OCI-LY1 (cell line): ENCODE measurements around the gene SGCD.
"Not testable (repeated sequence)": the region's sequence is repeated elsewhere in the genome, so short reads cannot be mapped to it uniquely, and the experiment has no call there.

Source experiments
- H2AFZ ChIP-seq: fragments of 200-600 bp; sonication (generic), shearing (Covaris generic); 2 replicates; pipeline ENCODE4 v1.6.0; 2014; ENCODE audit warnings: antibody characterized with exemption, mild to moderate bottlenecking, low read length
- H3F3A ChIP-seq: fragments of 200-600 bp; sonication (generic), shearing (Covaris generic); 2 replicates; pipeline ENCODE4 v1.6.0; 2014; ENCODE audit warnings: mild to moderate bottlenecking, antibody characterized with exemption, low read length, moderate library complexity; ENCODE audit not compliant: insufficient read depth
- H3K27ac ChIP-seq: fragments of 200-600 bp; sonication (generic); 2 replicates; pipeline ENCODE4 v1.5.1; 2014; ENCODE audit warnings: low read length, mixed run types, mild to moderate bottlenecking, low read depth; ENCODE audit not compliant: poor library complexity, severe bottlenecking
- H3K27me3 ChIP-seq: fragments of 200-600 bp; sonication (generic); 2 replicates; pipeline ENCODE4 v1.6.0; 2014; ENCODE audit warnings: antibody characterized with exemption, mild to moderate bottlenecking, low read length, moderate library complexity; ENCODE audit not compliant: insufficient read depth
- H3K36me3 ChIP-seq: fragments of 200-600 bp; sonication (generic); 2 replicates; pipeline ENCODE4 v1.6.1; 2014; ENCODE audit warnings: mild to moderate bottlenecking, antibody characterized with exemption, low read length, moderate library complexity, mixed read lengths; ENCODE audit not compliant: insufficient read depth
- H3K4me1 ChIP-seq: fragments of 200-600 bp; sonication (generic); 2 replicates; pipeline ENCODE4 v1.5.1; 2014; ENCODE audit warnings: mild to moderate bottlenecking, low read length, moderate library complexity; ENCODE audit not compliant: insufficient read depth, severe bottlenecking
- H3K4me2 ChIP-seq: fragments of 200-600 bp; sonication (generic), shearing (Covaris generic); 2 replicates; pipeline ENCODE4 v1.6.1; 2014; ENCODE audit warnings: low read length
- H3K4me3 ChIP-seq: fragments of 200-600 bp; sonication (generic); 2 replicates; pipeline ENCODE4 v1.5.1; 2014; ENCODE audit warnings: low read length, low read depth, mild to moderate bottlenecking, mixed read lengths; ENCODE audit not compliant: poor library complexity, severe bottlenecking
- H3K79me2 ChIP-seq: fragments of 200-600 bp; shearing (Covaris generic); 2 replicates; pipeline ENCODE4 v1.6.1; 2016; ENCODE audit warnings: mixed run types, low read length, mixed read lengths; ENCODE audit not compliant: insufficient read depth
- H3K9ac ChIP-seq: fragments of 200-600 bp; sonication (generic), shearing (Covaris generic); 2 replicates; pipeline ENCODE4 v1.6.1; 2014; ENCODE audit warnings: mild to moderate bottlenecking, low read length, mixed read lengths
- H3K9me2 ChIP-seq: fragments of 200-600 bp; sonication (generic), shearing (Covaris generic); 2 replicates; pipeline ENCODE4 v1.6.1; 2014; ENCODE audit warnings: low read depth, mild to moderate bottlenecking, low read length, mixed read lengths
- H3K9me3 ChIP-seq: fragments of 200-600 bp; shearing (Covaris generic); 2 replicates; pipeline ENCODE4 v1.6.1; 2014; ENCODE audit warnings: low read length, mixed read lengths
- H4K20me1 ChIP-seq: fragments of 200-600 bp; sonication (generic), shearing (Covaris generic); 2 replicates; pipeline ENCODE4 v1.6.0; 2016; ENCODE audit warnings: mild to moderate bottlenecking, low read length; ENCODE audit not compliant: insufficient read depth
- EZH2 ChIP-seq: fragments of 200-600 bp; sonication (generic), shearing (Covaris generic); IDR thresholded peaks from 2 replicates; pipeline ENCODE4 v1.8.0; 2017; ENCODE audit warnings: borderline replicate concordance, mixed run types, mild to moderate bottlenecking, antibody characterized with exemption, low read length, moderate library complexity, mixed read lengths
- TF ChIP-seq, protein P1 (sequence below): fragments of 200-600 bp; sonication (generic), shearing (Covaris generic); IDR thresholded peaks from 2 replicates; pipeline ENCODE4 v1.5.1; 2017; ENCODE audit warnings: mild to moderate bottlenecking, antibody characterized with exemption, low read length, moderate library complexity, mixed read lengths

SGCD gene

DNA sequence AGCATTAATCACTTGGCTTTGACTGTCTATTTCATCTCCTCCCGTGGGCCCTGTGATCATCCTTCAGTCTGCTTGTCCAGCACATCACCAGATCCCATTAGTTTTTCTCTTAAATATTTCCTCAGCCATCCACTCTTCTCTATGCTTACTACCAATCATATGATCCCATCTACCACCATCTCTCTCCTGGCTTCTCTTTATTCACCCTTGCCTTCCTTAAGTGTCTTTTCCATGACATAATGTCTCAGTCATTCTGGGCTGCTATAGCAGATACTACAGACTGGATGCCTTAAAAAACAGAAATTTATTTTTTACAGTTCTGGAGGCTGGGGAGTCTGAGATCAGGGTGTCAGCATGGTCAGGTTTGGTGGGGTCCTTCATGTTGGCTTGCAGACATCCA lies 314.7 kb downstream of the SGCD start:
- TF ChIP-seq EZH2, result no peak

DNA sequence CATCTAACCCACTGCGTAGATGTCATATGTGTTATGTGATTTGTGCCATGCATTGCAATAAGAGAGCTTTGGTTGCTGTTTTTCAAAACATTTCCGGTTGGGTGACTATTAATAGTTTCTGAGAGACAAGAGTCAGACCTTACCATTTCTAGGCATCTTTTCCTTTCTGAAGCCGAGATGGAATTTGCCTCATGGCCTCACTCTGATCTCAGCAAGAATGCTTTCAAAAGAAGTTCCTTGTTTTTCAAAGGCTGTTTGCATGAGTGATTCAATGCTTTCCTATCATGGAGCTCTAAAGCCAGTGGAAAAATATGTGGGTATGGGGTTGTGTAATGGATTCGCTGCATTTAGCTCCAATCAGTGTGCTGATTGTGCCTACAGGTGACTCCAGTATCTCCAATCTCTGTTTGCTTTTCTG lies 320.1 kb downstream of the SGCD start:
- no peak overlapping the region for H3K9ac ChIP-seq
- H3K9me3 ChIP-seq, result no peaks in the 10 kb centered on the region
- no peaks in the 10 kb centered on the region for H3F3A ChIP-seq
- H3K4me3 ChIP-seq, result no peak overlapping the region
- H3K27ac ChIP-seq, result no peak overlapping the region
- TF ChIP-seq, protein P1, sequence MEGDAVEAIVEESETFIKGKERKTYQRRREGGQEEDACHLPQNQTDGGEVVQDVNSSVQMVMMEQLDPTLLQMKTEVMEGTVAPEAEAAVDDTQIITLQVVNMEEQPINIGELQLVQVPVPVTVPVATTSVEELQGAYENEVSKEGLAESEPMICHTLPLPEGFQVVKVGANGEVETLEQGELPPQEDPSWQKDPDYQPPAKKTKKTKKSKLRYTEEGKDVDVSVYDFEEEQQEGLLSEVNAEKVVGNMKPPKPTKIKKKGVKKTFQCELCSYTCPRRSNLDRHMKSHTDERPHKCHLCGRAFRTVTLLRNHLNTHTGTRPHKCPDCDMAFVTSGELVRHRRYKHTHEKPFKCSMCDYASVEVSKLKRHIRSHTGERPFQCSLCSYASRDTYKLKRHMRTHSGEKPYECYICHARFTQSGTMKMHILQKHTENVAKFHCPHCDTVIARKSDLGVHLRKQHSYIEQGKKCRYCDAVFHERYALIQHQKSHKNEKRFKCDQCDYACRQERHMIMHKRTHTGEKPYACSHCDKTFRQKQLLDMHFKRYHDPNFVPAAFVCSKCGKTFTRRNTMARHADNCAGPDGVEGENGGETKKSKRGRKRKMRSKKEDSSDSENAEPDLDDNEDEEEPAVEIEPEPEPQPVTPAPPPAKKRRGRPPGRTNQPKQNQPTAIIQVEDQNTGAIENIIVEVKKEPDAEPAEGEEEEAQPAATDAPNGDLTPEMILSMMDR, result no peak
- TF ChIP-seq EZH2, result no peak
- no peak overlapping the region for H3K4me2 ChIP-seq
- H3K79me2 ChIP-seq, result no peaks in the 10 kb centered on the region
- H3K36me3 ChIP-seq, result no peaks in the 10 kb centered on the region
- H3K9me2 ChIP-seq, result no peaks in the 10 kb centered on the region
- H2AFZ ChIP-seq, result no peak overlapping the region
- H4K20me1 ChIP-seq, result no peaks in the 10 kb centered on the region
- H3K4me1 ChIP-seq, result no peaks in the 10 kb centered on the region
- H3K27me3 ChIP-seq, result no peaks in the 10 kb centered on the region

More for the DNA sequence above, 314.7 kb downstream of the SGCD start:
- H2AFZ ChIP-seq, result no peak overlapping the region
- H3K27me3 ChIP-seq, result no peaks in the 10 kb centered on the region
- no peaks in the 10 kb centered on the region for H3K36me3 ChIP-seq
- H3K4me1 ChIP-seq, result no peaks in the 10 kb centered on the region
- H4K20me1 ChIP-seq, result no peaks in the 10 kb centered on the region
- H3K9ac ChIP-seq, result no peak overlapping the region
- H3K4me2 ChIP-seq, result no peak overlapping the region
- H3K9me3 ChIP-seq, result no peaks in the 10 kb centered on the region
- H3K9me2 ChIP-seq, result no peaks in the 10 kb centered on the region
- no peak overlapping the region for H3K27ac ChIP-seq
- no peak overlapping the region for H3K4me3 ChIP-seq
- no peaks in the 10 kb centered on the region for H3F3A ChIP-seq
- H3K79me2 ChIP-seq, result no peaks in the 10 kb centered on the region

DNA sequence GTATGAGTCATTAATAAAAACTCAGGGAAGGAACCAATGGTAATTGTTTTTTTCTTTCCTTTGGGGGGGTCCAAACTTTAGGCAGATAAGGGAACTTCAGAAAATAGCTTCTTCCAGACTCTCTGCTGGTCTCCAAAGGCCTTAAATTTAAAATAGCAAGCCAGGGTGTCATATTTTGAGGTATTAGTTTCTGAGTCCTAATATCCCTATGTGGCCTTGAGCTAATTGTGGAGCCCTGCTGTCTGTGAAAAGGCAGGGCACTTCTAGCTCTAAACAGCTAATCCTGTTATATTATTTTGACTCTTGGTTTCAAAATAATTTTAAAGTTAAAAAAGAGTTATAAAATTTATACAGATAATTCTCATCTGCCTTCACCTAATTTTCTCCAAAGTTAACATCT lies 327.5 kb downstream of the SGCD start:
- no peaks in the 10 kb centered on the region for H4K20me1 ChIP-seq

DNA sequence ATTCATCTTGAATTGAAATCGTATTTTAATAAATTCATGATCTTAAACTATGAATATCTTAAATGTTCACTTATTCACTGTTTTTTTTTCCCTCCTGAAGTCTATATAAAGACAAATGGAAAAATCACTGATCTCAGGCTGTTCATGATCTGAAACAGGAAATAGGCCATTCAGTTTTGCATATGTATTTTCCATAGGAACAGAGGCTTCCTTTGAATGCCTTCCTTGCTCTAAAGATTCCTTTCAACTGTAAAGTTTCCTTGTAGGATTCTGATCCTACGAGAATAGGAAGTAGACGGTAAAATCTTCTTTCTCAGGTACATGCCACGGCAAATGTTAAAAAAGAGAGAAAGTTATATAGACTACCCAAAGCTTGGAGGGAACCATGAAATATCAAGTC lies 328.8 kb downstream of the SGCD start:
- Histone ChIP-seq H3K4me2 (no peak overlapping the region), H3K36me3 (no peaks in the 10 kb centered on the region), H2AFZ (no peak overlapping the region), H3F3A (no peaks in the 10 kb centered on the region), H3K27me3 (no peaks in the 10 kb centered on the region), H3K9ac (no peak overlapping the region), H4K20me1 (no peaks in the 10 kb centered on the region), H3K4me1 (no peaks in the 10 kb centered on the region), H3K27ac (no peak overlapping the region), H3K9me3 (no peaks in the 10 kb centered on the region), H3K79me2 (no peaks in the 10 kb centered on the region), H3K9me2 (no peaks in the 10 kb centered on the region), H3K4me3 (no peak overlapping the region)
- TF ChIP-seq EZH2, result no peak
- TF ChIP-seq, protein P1, result no peak

More for the DNA sequence above, 327.5 kb downstream of the SGCD start:
- Histone ChIP-seq H3K27ac (no peak overlapping the region), H3K4me1 (no peaks in the 10 kb centered on the region), H3K9me3 (no peaks in the 10 kb centered on the region), H3K79me2 (no peaks in the 10 kb centered on the region), H3K36me3 (no peaks in the 10 kb centered on the region), H2AFZ (no peak overlapping the region), H3K27me3 (no peaks in the 10 kb centered on the region), H3K4me2 (no peak overlapping the region), H3K4me3 (no peak overlapping the region), H3F3A (no peaks in the 10 kb centered on the region), H3K9ac (no peak overlapping the region), H3K9me2 (no peaks in the 10 kb centered on the region)
- TF ChIP-seq EZH2, result no peak
- TF ChIP-seq, protein P1, result no peak

DNA sequence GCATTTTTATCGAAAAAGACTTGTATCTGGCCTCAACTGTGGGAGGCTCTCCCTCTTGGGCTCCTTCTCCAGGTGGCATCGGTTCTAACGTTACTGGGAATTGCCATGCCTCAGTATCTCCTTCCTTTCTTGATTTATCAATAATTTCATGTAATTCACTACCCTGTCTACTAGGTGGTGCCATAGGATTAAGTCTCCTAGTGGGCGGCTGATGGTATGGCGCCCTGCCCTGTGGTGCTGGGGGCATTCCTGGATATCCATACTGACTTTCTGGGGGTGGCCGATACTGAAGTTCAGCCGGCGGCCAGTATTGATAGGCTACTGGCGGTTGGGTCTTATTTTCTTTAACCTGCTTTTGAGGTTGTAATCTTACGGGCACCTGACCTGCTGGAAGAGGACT lies 337.9 kb downstream of the SGCD start:
- not testable (repeated sequence) for H3K27ac ChIP-seq, H4K20me1 ChIP-seq, H3K9ac ChIP-seq, H3K9me2 ChIP-seq, H2AFZ ChIP-seq, H3K36me3 ChIP-seq, H3K4me1 ChIP-seq, H3K9me3 ChIP-seq, H3F3A ChIP-seq, H3K4me2 ChIP-seq, H3K4me3 ChIP-seq, H3K79me2 ChIP-seq, H3K27me3 ChIP-seq
